Measurements from ENCODE around the gene PDXDC1. TPM values are rescaled to one million over a fixed set of nuclear protein-coding genes. Genes with fewer than 3 reads are reported as not detected.
A peak's percentile ranks its signal among the peaks of the same experiment; 100 is the strongest.
"Not testable (repeated sequence)": the region's sequence is repeated elsewhere in the genome, so short reads cannot be mapped to it uniquely, and the experiment has no call there.

The PDXDC1 gene
- total RNA-seq, 4 donors from 2014 or later, result 35.3 to 91.1 (median 63.0) TPM

GRCh38 chr16:15028801-15029698 is 54.2 kb downstream of the PDXDC1 start:
- H3K36me3 ChIP-seq, result not testable (repeated sequence)
- peak in 1 of 2 donors; percentile 16 for DNase-seq

DNA sequence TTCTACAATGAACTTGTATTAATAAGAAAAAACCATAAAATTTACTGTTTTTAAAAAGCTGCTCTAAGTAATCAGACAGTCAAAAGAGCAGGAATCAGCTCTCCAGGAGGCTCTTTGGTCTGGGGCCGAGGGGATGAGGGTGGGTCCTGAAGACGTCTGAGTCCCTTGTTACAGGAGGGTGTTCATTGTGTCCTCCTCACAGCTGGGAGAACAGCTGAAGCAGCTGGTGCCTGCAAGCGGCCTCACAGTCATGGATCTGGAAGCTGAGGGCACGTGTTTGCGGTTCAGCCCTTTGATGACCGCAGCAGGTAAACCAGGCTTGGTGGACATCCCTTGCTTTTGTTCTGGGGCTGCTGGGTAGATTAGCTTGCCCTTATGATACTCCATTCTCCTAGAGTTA is 54.9 kb downstream of the PDXDC1 start:
- H3K36me3 ChIP-seq; H3K9me3 ChIP-seq; H3K27me3 ChIP-seq; intact Hi-C loops (cut with DNase I; ENCODE audit: low total_unique reads); H3K27ac ChIP-seq; H3K4me3 ChIP-seq; H3K4me1 ChIP-seq: not testable (repeated sequence)
- peak in 1 of 2 donors; percentile 11 for DNase-seq

More at GRCh38 chr16:15028801-15029698, 54.2 kb downstream of the PDXDC1 start:
- H3K27ac ChIP-seq; H3K4me3 ChIP-seq; intact Hi-C loops (cut with DNase I; ENCODE audit: low total_unique reads); H3K9me3 ChIP-seq; H3K4me1 ChIP-seq; H3K27me3 ChIP-seq: not testable (repeated sequence)

- DNase-seq, result peak in 1 of 2 donors; percentile 14
- Histone ChIP-seq H3K4me1 (no peaks in the 10 kb centered on the region), H3K9me3 (no peaks in the 10 kb centered on the region), H3K4me3 (no peak overlapping the region), H3K27ac (no peak overlapping the region), H3K27me3 (no peaks in the 10 kb centered on the region), H3K36me3 (no peaks in the 10 kb centered on the region)
- TF ChIP-seq, protein P1, sequence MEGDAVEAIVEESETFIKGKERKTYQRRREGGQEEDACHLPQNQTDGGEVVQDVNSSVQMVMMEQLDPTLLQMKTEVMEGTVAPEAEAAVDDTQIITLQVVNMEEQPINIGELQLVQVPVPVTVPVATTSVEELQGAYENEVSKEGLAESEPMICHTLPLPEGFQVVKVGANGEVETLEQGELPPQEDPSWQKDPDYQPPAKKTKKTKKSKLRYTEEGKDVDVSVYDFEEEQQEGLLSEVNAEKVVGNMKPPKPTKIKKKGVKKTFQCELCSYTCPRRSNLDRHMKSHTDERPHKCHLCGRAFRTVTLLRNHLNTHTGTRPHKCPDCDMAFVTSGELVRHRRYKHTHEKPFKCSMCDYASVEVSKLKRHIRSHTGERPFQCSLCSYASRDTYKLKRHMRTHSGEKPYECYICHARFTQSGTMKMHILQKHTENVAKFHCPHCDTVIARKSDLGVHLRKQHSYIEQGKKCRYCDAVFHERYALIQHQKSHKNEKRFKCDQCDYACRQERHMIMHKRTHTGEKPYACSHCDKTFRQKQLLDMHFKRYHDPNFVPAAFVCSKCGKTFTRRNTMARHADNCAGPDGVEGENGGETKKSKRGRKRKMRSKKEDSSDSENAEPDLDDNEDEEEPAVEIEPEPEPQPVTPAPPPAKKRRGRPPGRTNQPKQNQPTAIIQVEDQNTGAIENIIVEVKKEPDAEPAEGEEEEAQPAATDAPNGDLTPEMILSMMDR (IDR thresholded peaks at IDR 0.05), result no peak
- TF ChIP-seq POLR2A (IDR thresholded peaks at IDR 0.05), result no peak
- intact Hi-C loops (cut with DNase I; ENCODE audit: low total_unique reads), result no loop called here
Measured at GRCh38 chr16:15031179-15031578, 56.4 kb downstream of the PDXDC1 start.

GRCh38 chr16:15031586-15031985 is 56.8 kb downstream of the PDXDC1 start:
- intact Hi-C loops (cut with DNase I; ENCODE audit: low total_unique reads), result no loop called here
- no peaks in the 10 kb centered on the region for H3K4me1 ChIP-seq
- TF ChIP-seq, protein P1 (IDR thresholded peaks at IDR 0.05), result no peak
- TF ChIP-seq POLR2A (IDR thresholded peaks at IDR 0.05), result no peak
- no peak overlapping the region for H3K4me3 ChIP-seq
- no peak for DNase-seq
- no peaks in the 10 kb centered on the region for H3K27me3 ChIP-seq
- H3K36me3 ChIP-seq, result no peaks in the 10 kb centered on the region
- no peaks in the 10 kb centered on the region for H3K9me3 ChIP-seq
- H3K27ac ChIP-seq, result no peak overlapping the region

GRCh38 chr16:15032547-15033308 is 57.9 kb downstream of the PDXDC1 start:
- Histone ChIP-seq H3K27ac (no peak overlapping the region), H3K27me3 (no peaks in the 10 kb centered on the region), H3K4me3 (no peak overlapping the region), H3K4me1 (no peaks in the 10 kb centered on the region), H3K36me3 (no peaks in the 10 kb centered on the region), H3K9me3 (no peaks in the 10 kb centered on the region)
- TF ChIP-seq, protein P1 (IDR thresholded peaks at IDR 0.05), result no peak
- TF ChIP-seq POLR2A (IDR thresholded peaks at IDR 0.05), result no peak
- no peak for DNase-seq
- intact Hi-C loops (cut with DNase I; ENCODE audit: low total_unique reads), result no loop called here

- Histone ChIP-seq H3K27me3 (no peaks in the 10 kb centered on the region), H3K4me3 (no peak overlapping the region), H3K4me1 (no peaks in the 10 kb centered on the region), H3K9me3 (no peaks in the 10 kb centered on the region), H3K36me3 (no peaks in the 10 kb centered on the region), H3K27ac (no peak overlapping the region)
- TF ChIP-seq, protein P1 (IDR thresholded peaks at IDR 0.05), result no peak
- no peak for TF ChIP-seq POLR2A (IDR thresholded peaks at IDR 0.05)
- DNase-seq, result no peak
- intact Hi-C loops (cut with DNase I; ENCODE audit: low total_unique reads), result no loop called here
Measured at GRCh38 chr16:15033309-15033707, 58.5 kb downstream of the PDXDC1 start.

Data from uterus (tissue), 4 donors.